ENCODE data around the gene LOXL3. TPM values are rescaled to one million over a fixed set of nuclear protein-coding genes. Genes with fewer than 3 reads are reported as not detected.

LOXL3 gene
- total RNA-seq, 1 donor, result 18.5 TPM

- no peak overlapping the region for H3K4me3 ChIP-seq (ENCODE audit: low read depth, low read length)
- TF ChIP-seq CTCF (IDR thresholded peaks at IDR 0.05; ENCODE audit: insufficient read depth, low read length), result no peak
- DNase-seq (ENCODE audit: low read depth), result no peak
Measured at GRCh38 chr2:74573747-74574562, 20.2 kb upstream of the LOXL3 start.

GRCh38 chr2:74572178-74572925 lies 18.6 kb upstream of the LOXL3 start:
- peak; percentile 16 for TF ChIP-seq CTCF (IDR thresholded peaks at IDR 0.05; ENCODE audit: insufficient read depth, low read length)
- H3K4me3 ChIP-seq (ENCODE audit: low read depth, low read length), result no peak overlapping the region
- DNase-seq (ENCODE audit: low read depth), result no peak

- no peak overlapping the region for H3K4me3 ChIP-seq (ENCODE audit: low read depth, low read length)
- no peak for DNase-seq (ENCODE audit: low read depth)
- TF ChIP-seq CTCF (IDR thresholded peaks at IDR 0.05; ENCODE audit: insufficient read depth, low read length), result no peak
Measured at GRCh38 chr2:74571058-74571457, 17.3 kb upstream of the LOXL3 start.

- TF ChIP-seq CTCF (IDR thresholded peaks at IDR 0.05; ENCODE audit: insufficient read depth, low read length), result no peak
- H3K4me3 ChIP-seq (ENCODE audit: low read depth, low read length), result no peak overlapping the region
- no peak for DNase-seq (ENCODE audit: low read depth)
Measured at GRCh38 chr2:74569686-74570085, 15.9 kb upstream of the LOXL3 start.

GRCh38 chr2:74567881-74568280 lies 14.1 kb upstream of the LOXL3 start:
- DNase-seq (ENCODE audit: low read depth), result peak; percentile 87
- TF ChIP-seq CTCF (IDR thresholded peaks at IDR 0.05; ENCODE audit: insufficient read depth, low read length), result no peak
- H3K4me3 ChIP-seq (ENCODE audit: low read depth, low read length), result no peak overlapping the region

- no peak overlapping the region for H3K4me3 ChIP-seq (ENCODE audit: low read depth, low read length)
- no peak for TF ChIP-seq CTCF (IDR thresholded peaks at IDR 0.05; ENCODE audit: insufficient read depth, low read length)
- peak; percentile 95 for DNase-seq (ENCODE audit: low read depth)
Measured at GRCh38 chr2:74566754-74567085, 13.0 kb upstream of the LOXL3 start.
